RCC 7860 (cell line): Measurements from ENCODE around the gene MSI2.
A peak's percentile ranks its signal among the peaks of the same experiment; 100 is the strongest.

Experiments
- DNase-seq: peaks from one replicate; pipeline ENCODE4 v3.0.0-alpha.2; 2015; ENCODE audit warnings: low spot score
- FAIRE-seq: peaks from 2 replicates; lab custom pipeline; 2012; peaks lifted over from hg19 to GRCh38; lab: Jason Lieb, UNC

The MSI2 gene

GRCh38 chr17:57515662-57516211 lies 259.4 kb downstream of the MSI2 start:
- DNase-seq (no peak), FAIRE-seq (no peak)

DNA sequence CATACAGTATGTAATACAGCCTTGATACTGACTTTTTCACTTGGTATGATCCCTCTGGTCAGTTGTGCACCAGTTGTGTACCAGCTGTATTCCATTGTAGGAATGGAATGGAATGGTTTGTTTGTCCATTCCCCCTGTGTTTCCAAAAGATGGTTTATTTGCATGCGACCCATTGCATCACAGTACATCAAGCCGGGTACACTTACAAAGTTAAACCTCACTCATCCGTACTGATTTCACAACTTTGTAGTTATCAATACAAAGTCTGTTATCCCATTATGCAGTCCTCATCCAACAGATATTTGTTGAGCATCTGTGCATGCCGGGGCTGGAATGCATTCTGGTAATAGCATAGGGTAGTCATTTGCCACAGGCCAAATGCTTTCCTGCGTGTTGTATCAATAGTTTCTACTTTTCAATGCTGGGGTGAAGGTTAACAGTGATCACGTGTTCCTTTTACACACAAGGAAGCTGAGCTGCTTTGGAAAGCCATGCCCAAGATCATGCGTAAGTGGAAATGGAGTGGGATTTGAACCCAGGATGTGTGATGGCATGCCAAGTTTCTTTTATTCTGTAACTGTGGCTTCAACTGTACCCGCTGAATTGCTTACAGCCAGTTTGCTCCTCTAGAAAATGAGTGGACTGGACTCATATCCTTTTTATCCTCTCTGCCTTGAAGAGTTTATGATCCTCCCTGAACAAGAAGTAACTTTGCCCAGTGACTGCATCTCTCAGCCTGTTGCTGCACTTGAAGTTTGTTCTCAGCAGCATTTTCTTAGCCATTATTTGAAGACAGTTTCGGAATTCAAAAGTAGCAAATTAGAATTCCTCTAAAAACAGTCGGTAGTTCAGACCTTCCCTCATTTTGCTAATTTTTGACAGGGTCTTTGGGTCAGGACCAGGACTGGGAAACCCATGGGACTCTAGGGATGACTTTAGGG lies 260.2 kb downstream of the MSI2 start:
- DNase-seq (no peak), FAIRE-seq (no peak)

DNA sequence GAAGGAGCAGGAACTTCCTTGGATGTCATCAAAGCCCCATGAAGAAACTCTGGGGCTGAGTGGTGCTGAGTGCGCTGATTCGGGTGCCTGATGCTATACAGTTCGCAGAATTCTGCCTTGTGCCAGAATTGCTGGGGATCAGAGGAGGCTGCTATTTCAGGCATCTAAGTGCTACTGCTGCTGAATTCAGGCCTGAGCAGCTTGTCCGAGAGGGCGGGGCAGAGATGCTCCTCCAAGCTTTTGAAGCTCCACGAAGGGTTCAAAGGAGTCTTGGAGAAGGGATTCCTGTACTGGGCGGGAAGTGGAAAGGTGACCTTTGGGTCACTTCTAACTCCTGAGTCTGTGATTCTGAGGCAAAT lies 260.9 kb downstream of the MSI2 start:
- FAIRE-seq (no peak), DNase-seq (no peak)

DNA sequence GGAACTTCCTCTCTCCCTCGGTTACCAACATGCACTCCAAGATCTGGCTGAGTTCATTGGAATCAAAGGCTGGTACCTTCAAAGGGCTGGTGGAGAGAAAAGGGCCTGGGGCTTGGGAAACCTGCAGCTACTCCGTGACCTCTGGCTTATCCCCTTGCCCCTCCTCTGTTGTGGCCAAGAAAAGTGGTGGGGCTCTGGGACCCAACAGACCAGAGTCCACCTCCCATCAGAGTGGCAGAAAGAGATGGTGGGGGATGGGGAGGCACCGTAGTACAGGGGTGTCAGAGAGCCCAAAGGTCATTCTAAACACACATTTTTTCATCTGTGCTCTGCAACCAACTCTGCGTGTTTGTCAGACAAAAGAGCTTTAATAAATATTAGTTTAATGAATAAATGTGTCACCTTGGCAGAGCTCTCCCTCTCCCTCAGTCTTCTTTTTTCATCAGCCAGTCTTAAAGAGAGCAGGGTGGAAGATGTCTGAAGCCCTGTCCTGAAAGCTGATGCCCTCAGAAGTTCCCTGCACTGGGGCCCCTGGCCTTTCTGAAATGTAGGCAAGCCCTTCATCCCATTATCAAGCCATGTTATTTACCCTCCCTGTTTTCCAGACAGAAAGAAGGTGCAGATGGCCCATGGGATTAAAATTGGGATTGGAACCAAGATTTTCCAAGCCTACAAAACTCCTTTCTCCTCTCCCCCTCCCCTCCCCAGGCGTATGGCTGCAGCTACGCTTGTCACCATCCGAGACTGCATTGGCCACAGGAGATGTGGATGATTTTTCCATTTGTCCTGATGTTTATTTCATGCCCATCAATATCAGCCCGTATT lies 261.5 kb downstream of the MSI2 start:
- DNase-seq (no peak), FAIRE-seq (no peak)

DNA sequence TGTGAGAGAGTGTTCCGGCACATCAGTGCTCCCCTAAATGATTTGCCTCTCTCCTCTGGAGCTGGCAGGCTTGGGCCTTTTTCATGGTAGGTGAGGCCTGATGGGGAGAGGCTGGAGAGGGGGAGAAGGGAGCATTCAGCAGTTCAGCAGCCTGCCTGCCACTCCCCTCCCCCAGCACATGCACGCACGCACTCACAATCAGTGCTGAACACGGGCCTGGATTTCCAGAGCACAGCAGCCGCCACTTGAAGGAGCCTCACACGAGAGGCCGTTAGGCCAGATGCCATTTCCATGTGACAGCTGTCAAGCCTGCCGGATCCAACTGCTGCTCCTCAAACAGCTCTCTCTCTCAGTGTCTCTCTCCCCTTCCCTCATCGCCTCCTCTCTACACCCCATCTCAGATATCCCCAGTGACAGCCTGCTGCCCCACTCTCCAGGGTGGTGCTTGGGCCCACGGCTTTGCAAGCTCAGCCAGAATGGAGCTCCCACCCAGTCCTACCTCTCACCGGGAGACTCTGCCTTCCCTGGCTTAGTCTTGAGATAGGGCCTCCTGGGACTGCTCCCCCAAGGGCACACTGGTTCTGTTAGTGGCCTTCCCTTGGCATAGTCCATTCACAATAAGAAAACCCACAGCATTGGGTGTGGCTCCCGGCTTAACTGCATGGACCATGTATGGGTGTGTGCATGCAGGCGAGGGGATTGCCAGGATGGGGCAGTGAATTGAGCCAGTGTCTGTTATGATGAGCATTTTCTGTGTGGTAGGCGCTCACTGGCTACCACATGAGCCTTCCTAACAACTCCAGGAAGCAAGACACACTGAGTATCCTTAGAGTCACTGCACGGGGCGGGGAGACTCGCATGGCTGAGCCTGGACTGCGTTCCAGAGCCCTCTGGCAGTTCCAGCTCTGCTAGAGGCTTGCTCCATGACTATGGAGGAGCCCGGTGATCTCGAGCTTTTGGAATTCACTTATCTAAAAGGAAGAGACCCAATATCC lies 262.6 kb downstream of the MSI2 start:
- DNase-seq, result peak; percentile 93
- peak; percentile 86 for FAIRE-seq

DNA sequence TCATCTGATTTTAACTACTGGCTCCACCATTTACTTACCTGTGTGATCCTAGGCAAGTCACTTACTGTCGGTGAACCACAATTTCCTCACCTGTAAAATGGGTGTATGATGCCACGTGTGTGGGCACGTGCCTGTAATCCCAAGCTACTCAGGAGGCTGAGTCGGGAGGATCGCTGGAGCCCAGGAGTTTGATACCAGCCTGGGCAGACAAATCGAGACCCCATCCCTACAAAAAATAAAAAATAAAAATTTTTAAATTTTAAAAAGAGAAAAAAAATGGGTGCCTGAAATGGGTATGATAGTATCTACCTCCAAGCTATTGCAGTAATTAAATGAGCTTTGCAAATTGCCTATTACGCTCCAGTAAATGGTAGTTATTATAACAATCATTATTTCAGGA lies 263.5 kb downstream of the MSI2 start:
- DNase-seq (no peak), FAIRE-seq (no peak)

GRCh38 chr17:57521606-57522005 lies 265.3 kb downstream of the MSI2 start:
- FAIRE-seq (no peak), DNase-seq (no peak)

GRCh38 chr17:57522042-57523005 lies 266.0 kb downstream of the MSI2 start:
- no peak for FAIRE-seq
- DNase-seq, result no peak

DNA sequence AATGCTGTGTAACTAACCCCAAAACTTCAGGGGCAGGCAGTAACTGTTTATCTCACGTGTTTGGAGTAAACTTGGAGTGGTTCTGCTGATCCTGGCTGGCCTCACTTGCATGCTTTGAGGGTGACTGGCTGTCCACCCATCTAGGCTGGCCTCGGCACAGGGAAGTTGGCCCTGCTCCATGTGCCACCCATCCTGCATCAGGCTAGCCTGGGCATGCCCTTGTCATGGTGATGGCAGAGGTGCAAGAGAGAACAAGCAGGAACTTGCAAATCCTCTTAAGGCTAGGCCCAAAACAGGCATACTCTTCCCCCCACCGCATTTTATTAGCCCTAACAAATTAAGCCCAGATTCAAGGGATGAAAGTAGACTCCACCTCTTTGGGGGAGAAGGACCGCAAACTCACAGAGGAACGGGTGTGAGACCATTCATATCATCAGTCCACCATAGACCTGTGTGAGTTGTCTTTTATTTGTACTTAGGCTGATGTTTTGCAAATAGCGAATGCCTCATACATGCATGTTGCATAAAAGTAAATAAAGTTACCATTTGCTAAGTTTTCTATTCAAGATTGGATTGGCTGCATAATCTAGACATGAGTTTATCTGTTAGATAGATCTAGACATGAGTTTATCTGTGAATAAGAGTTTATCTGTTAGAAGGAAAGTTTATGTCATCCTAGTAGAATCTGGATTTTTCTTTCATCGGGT lies 267.8 kb downstream of the MSI2 start:
- FAIRE-seq (no peak), DNase-seq (peak; percentile 63)

- no peak for FAIRE-seq
- no peak for DNase-seq
Measured at GRCh38 chr17:57524839-57525568, 268.7 kb downstream of the MSI2 start.

GRCh38 chr17:57527221-57528057 lies 271.1 kb downstream of the MSI2 start:
- no peak for FAIRE-seq
- DNase-seq, result no peak

DNA sequence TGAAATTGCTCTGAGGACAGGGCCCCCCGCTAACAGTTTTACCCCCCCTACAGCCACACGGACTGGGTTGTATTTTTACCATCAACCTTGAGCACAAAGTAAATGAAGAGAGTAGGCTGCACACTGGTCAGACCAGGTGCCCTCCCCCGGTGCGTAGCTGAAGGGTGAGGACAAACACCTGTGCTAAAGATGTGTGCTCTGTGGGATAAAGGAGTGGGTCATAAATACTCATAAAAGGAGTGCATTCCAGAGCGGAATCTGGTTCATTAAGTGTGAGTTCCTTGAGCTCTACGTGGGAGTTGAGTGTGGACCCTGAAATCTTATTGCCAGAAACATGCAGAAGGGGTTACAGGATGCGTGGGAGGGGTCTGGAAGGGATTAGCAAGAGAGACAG lies 271.7 kb downstream of the MSI2 start:
- DNase-seq (no peak), FAIRE-seq (no peak)

DNA sequence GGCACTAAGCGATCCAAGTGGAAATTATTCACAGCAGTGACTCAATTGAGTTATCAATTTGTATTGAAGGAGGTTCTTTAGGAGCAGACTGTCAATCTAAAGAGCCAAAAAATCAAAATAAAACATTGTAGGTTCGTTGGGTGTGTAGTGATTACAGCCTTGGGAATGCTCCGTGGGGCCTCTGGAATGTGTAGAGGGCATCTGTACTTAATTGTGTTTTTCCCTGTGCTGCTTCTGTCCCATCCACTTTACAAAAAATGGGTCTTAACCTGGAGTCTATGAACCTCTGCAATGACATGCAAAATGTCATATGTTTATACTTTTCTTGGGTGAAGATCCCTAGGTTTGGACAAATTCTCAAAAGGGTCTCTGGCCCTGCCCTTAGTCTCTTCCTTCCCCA lies 273.7 kb downstream of the MSI2 start:
- FAIRE-seq, result no peak
- no peak for DNase-seq

DNA sequence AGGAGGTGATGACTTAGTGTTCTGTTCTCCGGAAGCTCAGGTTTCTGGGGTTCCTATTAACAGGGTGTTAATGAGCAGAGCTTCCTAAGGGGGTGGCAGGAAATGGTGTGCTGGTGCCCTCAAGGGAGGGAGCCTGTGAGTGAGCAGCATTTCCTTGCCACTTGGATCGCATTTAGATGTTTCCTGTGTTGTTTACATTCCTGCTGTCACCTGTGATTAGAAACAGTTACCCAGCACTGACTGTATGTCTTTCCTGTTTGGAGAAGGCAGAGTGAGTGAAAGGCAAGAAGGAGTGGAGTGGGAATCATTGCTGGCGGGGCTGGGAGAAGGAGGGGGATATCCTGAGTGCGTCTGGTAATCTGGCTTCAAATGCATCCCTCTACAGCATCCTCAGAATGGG lies 274.2 kb downstream of the MSI2 start:
- no peak for DNase-seq

GRCh38 chr17:57531078-57531477 lies 274.8 kb downstream of the MSI2 start:
- DNase-seq (no peak), FAIRE-seq (no peak)

More for the DNA sequence above, 274.2 kb downstream of the MSI2 start:
- no peak for FAIRE-seq

GRCh38 chr17:57531648-57532504 lies 275.6 kb downstream of the MSI2 start:
- no peak for FAIRE-seq
- DNase-seq, result no peak
